ENCODE data around the gene SOX13.

Gene SOX13

DNA sequence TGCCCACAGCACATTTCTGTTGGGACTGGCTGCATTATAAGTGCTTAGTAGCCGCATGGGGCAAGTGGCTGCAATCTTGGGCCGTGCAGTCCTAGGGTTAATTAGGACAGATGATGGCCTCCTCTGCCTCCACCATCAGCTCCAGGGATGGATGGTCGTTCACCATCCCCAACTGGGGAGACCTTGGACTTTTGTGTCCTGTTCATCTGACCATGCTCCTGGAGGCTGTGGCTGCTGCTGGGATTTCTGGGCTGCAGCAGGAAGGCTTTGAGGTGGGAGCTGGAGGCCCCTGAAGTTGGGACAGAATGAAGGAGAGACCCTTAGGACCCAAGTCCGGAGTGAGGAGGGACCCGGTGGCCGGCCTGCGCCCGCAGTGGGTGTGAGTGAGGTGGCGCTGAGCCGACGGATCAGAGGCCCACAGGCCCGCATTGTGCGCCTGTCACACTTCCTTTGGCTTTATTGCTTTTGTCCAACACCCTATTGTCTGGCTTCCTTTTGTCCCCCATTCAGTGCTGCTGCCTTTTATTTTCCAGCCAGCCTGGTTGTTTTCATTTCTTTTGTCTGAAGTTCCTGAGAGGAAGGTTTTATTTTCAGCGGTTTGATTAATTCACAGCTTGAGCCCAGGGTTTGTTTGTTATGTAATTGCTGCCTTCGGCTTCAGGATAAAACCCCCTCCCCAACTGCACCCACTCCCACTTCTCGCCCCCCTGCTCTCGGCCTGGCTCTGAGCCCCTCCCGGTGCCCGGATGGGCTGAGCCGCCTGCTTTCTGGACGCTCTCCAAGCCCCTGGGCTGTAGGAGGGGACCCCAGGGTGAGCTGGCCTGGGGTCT, 35.6 kb downstream of the SOX13 start:
- H3K4me1 ChIP-seq (ENCODE audit: insufficient read depth, insufficient read length): peaks cover 40% of the 10 kb centered on the region
- DNase-seq (ENCODE audit: low read depth, low spot score): peak; percentile 94
- no peak overlapping the region for H3K4me3 ChIP-seq (ENCODE audit: insufficient read length, low read depth)
- peak overlapping the region; percentile 47 for H3K9ac ChIP-seq (ENCODE audit: insufficient read length, low read depth)
- H3K36me3 ChIP-seq (ENCODE audit: insufficient read depth, insufficient read length, low read length): peaks cover 9% of the 10 kb centered on the region
- no peaks in the 10 kb centered on the region for H3K9me3 ChIP-seq (ENCODE audit: insufficient read depth, low read length)
- H3K27me3 ChIP-seq (ENCODE audit: insufficient read depth, insufficient read length): peaks cover 4% of the 10 kb centered on the region
- TF ChIP-seq SUZ12 (IDR thresholded peaks at IDR 0.05; ENCODE audit: extremely low read depth, insufficient read depth, insufficient read length) (no peak), ZNF274 (IDR thresholded peaks at IDR 0.05; ENCODE audit: low read depth, low read length) (no peak), YY1 (IDR thresholded peaks at IDR 0.05; ENCODE audit: insufficient read depth, insufficient read length) (no peak)

GRCh38 chr1:204110894-204111633, 38.1 kb downstream of the SOX13 start:
- Histone ChIP-seq H3K9me3 (ENCODE audit: insufficient read depth, low read length) (no peaks in the 10 kb centered on the region), H3K4me3 (ENCODE audit: insufficient read length, low read depth) (no peak overlapping the region), H3K36me3 (ENCODE audit: insufficient read depth, insufficient read length, low read length) (peaks cover 26% of the 10 kb centered on the region), H3K9ac (ENCODE audit: insufficient read length, low read depth) (no peak overlapping the region), H3K4me1 (ENCODE audit: insufficient read depth, insufficient read length) (peaks cover 36% of the 10 kb centered on the region), H3K27me3 (ENCODE audit: insufficient read depth, insufficient read length) (peaks cover 4% of the 10 kb centered on the region)
- no peak for DNase-seq (ENCODE audit: low read depth, low spot score)
- TF ChIP-seq YY1 (IDR thresholded peaks at IDR 0.05; ENCODE audit: insufficient read depth, insufficient read length): no peak
- no peak for TF ChIP-seq ZNF274 (IDR thresholded peaks at IDR 0.05; ENCODE audit: low read depth, low read length)
- no peak for TF ChIP-seq SUZ12 (IDR thresholded peaks at IDR 0.05; ENCODE audit: extremely low read depth, insufficient read depth, insufficient read length)

- H3K4me1 ChIP-seq (ENCODE audit: insufficient read depth, insufficient read length): peaks cover 28% of the 10 kb centered on the region
- H3K9ac ChIP-seq (ENCODE audit: insufficient read length, low read depth): no peak overlapping the region
- no peak for TF ChIP-seq YY1 (IDR thresholded peaks at IDR 0.05; ENCODE audit: insufficient read depth, insufficient read length)
- no peak for TF ChIP-seq ZNF274 (IDR thresholded peaks at IDR 0.05; ENCODE audit: low read depth, low read length)
- TF ChIP-seq SUZ12 (IDR thresholded peaks at IDR 0.05; ENCODE audit: extremely low read depth, insufficient read depth, insufficient read length): no peak
- DNase-seq (ENCODE audit: low read depth, low spot score): no peak
- peaks cover 41% of the 10 kb centered on the region for H3K36me3 ChIP-seq (ENCODE audit: insufficient read depth, insufficient read length, low read length)
- no peak overlapping the region for H3K4me3 ChIP-seq (ENCODE audit: insufficient read length, low read depth)
- H3K27me3 ChIP-seq (ENCODE audit: insufficient read depth, insufficient read length): no peaks in the 10 kb centered on the region
- no peaks in the 10 kb centered on the region for H3K9me3 ChIP-seq (ENCODE audit: insufficient read depth, low read length)
Measured at GRCh38 chr1:204112876-204113730, 40.2 kb downstream of the SOX13 start.

DNA sequence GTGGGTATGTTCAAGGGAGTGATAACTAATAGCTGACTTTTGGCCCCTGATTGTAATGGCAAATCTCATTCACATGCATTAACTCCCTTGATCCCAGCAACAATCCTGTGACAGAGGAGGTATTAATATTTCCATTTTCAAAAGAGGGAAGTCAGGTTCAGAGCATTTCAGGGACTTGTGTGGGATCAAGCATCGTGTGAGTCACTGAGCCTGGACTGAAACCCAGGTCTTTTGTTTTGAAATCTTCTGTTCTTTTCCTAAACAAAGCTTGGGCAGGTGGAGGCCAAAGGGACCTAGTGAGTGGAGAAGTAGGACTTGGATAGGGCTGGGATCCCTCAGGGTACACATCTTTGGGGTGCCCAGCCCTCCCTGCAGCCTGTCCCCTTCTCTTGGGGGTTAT, 41.0 kb downstream of the SOX13 start:
- no peak overlapping the region for H3K4me3 ChIP-seq (ENCODE audit: insufficient read length, low read depth)
- peaks cover 26% of the 10 kb centered on the region for H3K4me1 ChIP-seq (ENCODE audit: insufficient read depth, insufficient read length)
- no peaks in the 10 kb centered on the region for H3K9me3 ChIP-seq (ENCODE audit: insufficient read depth, low read length)
- TF ChIP-seq SUZ12 (IDR thresholded peaks at IDR 0.05; ENCODE audit: extremely low read depth, insufficient read depth, insufficient read length) (no peak), ZNF274 (IDR thresholded peaks at IDR 0.05; ENCODE audit: low read depth, low read length) (no peak), YY1 (IDR thresholded peaks at IDR 0.05; ENCODE audit: insufficient read depth, insufficient read length) (no peak)
- peaks cover 49% of the 10 kb centered on the region for H3K36me3 ChIP-seq (ENCODE audit: insufficient read depth, insufficient read length, low read length)
- DNase-seq (ENCODE audit: low read depth, low spot score): no peak
- no peak overlapping the region for H3K9ac ChIP-seq (ENCODE audit: insufficient read length, low read depth)
- no peaks in the 10 kb centered on the region for H3K27me3 ChIP-seq (ENCODE audit: insufficient read depth, insufficient read length)

GRCh38 chr1:204114606-204115005, 41.7 kb downstream of the SOX13 start:
- DNase-seq (ENCODE audit: low read depth, low spot score): no peak

GRCh38 chr1:204115116-204115515, 42.2 kb downstream of the SOX13 start:
- Histone ChIP-seq H3K9me3 (ENCODE audit: insufficient read depth, low read length) (no peaks in the 10 kb centered on the region), H3K4me1 (ENCODE audit: insufficient read depth, insufficient read length) (peaks cover 23% of the 10 kb centered on the region), H3K4me3 (ENCODE audit: insufficient read length, low read depth) (no peak overlapping the region), H3K27me3 (ENCODE audit: insufficient read depth, insufficient read length) (no peaks in the 10 kb centered on the region), H3K9ac (ENCODE audit: insufficient read length, low read depth) (no peak overlapping the region), H3K36me3 (ENCODE audit: insufficient read depth, insufficient read length, low read length) (peaks cover 61% of the 10 kb centered on the region)
- DNase-seq (ENCODE audit: low read depth, low spot score): no peak
- TF ChIP-seq ZNF274 (IDR thresholded peaks at IDR 0.05; ENCODE audit: low read depth, low read length) (no peak), SUZ12 (IDR thresholded peaks at IDR 0.05; ENCODE audit: extremely low read depth, insufficient read depth, insufficient read length) (no peak), YY1 (IDR thresholded peaks at IDR 0.05; ENCODE audit: insufficient read depth, insufficient read length) (no peak)

More at GRCh38 chr1:204114606-204115005, 41.7 kb downstream of the SOX13 start:
- Histone ChIP-seq H3K4me1 (ENCODE audit: insufficient read depth, insufficient read length) (peaks cover 23% of the 10 kb centered on the region), H3K36me3 (ENCODE audit: insufficient read depth, insufficient read length, low read length) (peaks cover 56% of the 10 kb centered on the region), H3K9ac (ENCODE audit: insufficient read length, low read depth) (no peak overlapping the region), H3K9me3 (ENCODE audit: insufficient read depth, low read length) (no peaks in the 10 kb centered on the region), H3K4me3 (ENCODE audit: insufficient read length, low read depth) (no peak overlapping the region), H3K27me3 (ENCODE audit: insufficient read depth, insufficient read length) (no peaks in the 10 kb centered on the region)
- TF ChIP-seq SUZ12 (IDR thresholded peaks at IDR 0.05; ENCODE audit: extremely low read depth, insufficient read depth, insufficient read length) (no peak), ZNF274 (IDR thresholded peaks at IDR 0.05; ENCODE audit: low read depth, low read length) (no peak), YY1 (IDR thresholded peaks at IDR 0.05; ENCODE audit: insufficient read depth, insufficient read length) (no peak)
